Measurements from ENCODE around the gene METTL23.

Gene METTL23

DNA sequence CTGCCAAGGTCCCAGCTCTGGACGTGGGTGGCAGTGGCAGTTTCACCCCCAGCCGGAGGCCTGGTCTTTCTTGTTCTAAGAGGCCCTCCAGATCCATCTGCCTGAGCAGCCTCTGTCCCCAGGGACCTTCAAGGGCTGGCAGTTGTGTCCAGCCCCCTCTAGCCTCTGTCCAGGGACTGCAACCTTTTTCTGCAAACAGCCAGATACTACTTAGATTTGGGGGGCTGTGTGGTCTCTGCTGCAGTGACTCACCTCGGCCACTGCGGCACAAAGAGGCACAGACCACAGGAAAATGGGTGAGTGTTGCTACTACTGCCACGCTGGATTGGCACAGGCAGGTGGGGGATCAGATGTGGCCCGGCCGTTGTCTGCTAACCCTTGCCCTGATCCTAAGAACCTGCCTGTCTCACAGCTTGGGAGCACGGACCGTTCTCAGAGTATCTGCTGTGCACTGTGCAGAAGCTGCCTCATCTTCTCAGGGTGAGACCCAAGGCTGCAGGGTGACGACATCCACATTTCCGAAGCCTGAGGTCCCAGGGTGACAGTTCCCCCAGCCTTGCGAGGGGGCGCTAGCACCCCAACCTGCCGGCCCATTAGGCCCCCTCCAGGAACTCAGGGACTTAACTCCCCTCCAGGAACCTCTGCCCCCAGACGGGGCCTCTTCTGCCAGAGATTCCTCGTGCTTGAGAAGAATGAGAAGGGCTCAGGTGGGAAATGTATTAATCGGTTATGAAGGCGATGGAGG lies 43.5 kb upstream of the METTL23 start:
- Histone ChIP-seq H3K4me3 (ENCODE audit: insufficient read length, low read depth) (no peak overlapping the region), H3K9me3 (ENCODE audit: insufficient read depth, low read length) (no peaks in the 10 kb centered on the region), H3K27me3 (ENCODE audit: insufficient read depth, insufficient read length) (no peaks in the 10 kb centered on the region), H3K9ac (ENCODE audit: insufficient read length, low read depth) (no peak overlapping the region), H3K36me3 (ENCODE audit: insufficient read depth, insufficient read length, low read length) (peaks cover 26% of the 10 kb centered on the region), H3K4me1 (ENCODE audit: insufficient read depth, insufficient read length) (peaks cover 22% of the 10 kb centered on the region)
- no peak for DNase-seq (ENCODE audit: low read depth, low spot score)
- TF ChIP-seq SUZ12 (IDR thresholded peaks at IDR 0.05; ENCODE audit: extremely low read depth, insufficient read depth, insufficient read length) (no peak), ZNF274 (IDR thresholded peaks at IDR 0.05; ENCODE audit: low read depth, low read length) (no peak), YY1 (IDR thresholded peaks at IDR 0.05; ENCODE audit: insufficient read depth, insufficient read length) (no peak)

DNA sequence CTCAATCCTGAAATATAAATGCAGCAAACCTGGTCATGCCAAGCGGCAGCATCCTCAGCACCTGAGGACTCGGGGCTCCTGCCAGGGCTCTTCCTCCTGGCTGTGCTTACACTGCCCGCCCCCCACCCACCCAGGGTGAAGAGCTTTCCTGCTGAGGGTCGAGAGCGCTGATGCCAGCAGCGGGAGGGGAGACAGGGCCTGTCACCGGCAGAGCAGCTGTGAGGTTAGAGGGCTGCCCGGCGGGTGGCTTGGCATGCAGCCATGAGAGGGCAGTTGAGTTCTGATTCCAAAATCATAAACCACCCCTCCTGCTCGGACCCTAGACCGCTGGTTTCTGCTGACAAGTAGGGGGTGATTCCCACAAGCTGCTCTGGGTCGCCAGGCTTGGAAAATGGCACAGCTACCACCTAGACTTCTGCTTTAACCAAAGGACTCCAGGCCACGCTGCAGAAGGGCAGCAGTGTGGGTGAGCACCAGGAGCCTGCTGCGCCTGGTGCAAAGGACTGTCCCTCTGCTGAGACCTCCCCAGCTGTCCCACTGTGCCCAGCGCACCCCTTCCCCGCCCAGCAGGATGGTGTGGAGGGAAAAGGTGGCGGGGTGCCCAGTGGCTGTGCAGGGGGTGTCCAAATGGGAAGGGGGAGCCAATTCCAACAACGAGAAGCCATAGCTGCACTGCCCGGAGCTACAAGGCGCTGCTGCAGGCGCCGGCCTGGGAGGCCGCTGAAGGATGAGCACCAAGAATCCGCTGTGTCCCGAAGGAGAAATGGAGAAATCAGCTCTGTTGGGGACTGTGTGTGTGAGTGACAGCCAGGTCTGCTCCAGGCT lies 42.5 kb upstream of the METTL23 start:
- H3K4me3 ChIP-seq (ENCODE audit: insufficient read length, low read depth): no peak overlapping the region
- no peaks in the 10 kb centered on the region for H3K27me3 ChIP-seq (ENCODE audit: insufficient read depth, insufficient read length)
- no peaks in the 10 kb centered on the region for H3K9me3 ChIP-seq (ENCODE audit: insufficient read depth, low read length)
- H3K9ac ChIP-seq (ENCODE audit: insufficient read length, low read depth): no peak overlapping the region
- TF ChIP-seq YY1 (IDR thresholded peaks at IDR 0.05; ENCODE audit: insufficient read depth, insufficient read length): no peak
- TF ChIP-seq SUZ12 (IDR thresholded peaks at IDR 0.05; ENCODE audit: extremely low read depth, insufficient read depth, insufficient read length): no peak
- TF ChIP-seq ZNF274 (IDR thresholded peaks at IDR 0.05; ENCODE audit: low read depth, low read length): no peak
- peaks cover 31% of the 10 kb centered on the region for H3K36me3 ChIP-seq (ENCODE audit: insufficient read depth, insufficient read length, low read length)
- DNase-seq (ENCODE audit: low read depth, low spot score): no peak
- H3K4me1 ChIP-seq (ENCODE audit: insufficient read depth, insufficient read length): peaks cover 24% of the 10 kb centered on the region

DNA sequence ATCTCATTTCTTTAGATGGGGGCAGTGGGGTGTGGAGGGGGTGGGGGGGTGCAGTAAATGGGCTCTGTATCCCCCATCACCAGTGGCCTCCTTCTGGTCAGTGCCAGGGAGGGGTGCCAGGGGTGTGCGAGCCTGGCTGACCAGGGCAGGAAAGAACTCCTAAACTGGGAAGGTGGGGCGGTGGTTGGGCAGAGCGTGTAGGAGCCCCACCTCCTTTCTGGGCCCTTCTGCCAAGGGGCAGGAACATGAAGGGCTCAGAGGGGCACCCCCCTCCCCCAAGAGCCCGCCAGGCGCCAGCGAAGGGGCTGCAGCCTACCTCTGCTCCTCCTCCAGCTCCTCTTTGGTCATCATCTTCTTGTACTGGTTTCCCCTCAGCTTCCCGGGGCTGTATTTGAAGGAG lies 41.9 kb upstream of the METTL23 start:
- peaks cover 24% of the 10 kb centered on the region for H3K4me1 ChIP-seq (ENCODE audit: insufficient read depth, insufficient read length)
- H3K9ac ChIP-seq (ENCODE audit: insufficient read length, low read depth): no peak overlapping the region
- H3K27me3 ChIP-seq (ENCODE audit: insufficient read depth, insufficient read length): no peaks in the 10 kb centered on the region
- H3K9me3 ChIP-seq (ENCODE audit: insufficient read depth, low read length): no peaks in the 10 kb centered on the region
- H3K4me3 ChIP-seq (ENCODE audit: insufficient read length, low read depth): no peak overlapping the region
- H3K36me3 ChIP-seq (ENCODE audit: insufficient read depth, insufficient read length, low read length): peaks cover 31% of the 10 kb centered on the region
- no peak for DNase-seq (ENCODE audit: low read depth, low spot score)
- no peak for TF ChIP-seq ZNF274 (IDR thresholded peaks at IDR 0.05; ENCODE audit: low read depth, low read length)

DNA sequence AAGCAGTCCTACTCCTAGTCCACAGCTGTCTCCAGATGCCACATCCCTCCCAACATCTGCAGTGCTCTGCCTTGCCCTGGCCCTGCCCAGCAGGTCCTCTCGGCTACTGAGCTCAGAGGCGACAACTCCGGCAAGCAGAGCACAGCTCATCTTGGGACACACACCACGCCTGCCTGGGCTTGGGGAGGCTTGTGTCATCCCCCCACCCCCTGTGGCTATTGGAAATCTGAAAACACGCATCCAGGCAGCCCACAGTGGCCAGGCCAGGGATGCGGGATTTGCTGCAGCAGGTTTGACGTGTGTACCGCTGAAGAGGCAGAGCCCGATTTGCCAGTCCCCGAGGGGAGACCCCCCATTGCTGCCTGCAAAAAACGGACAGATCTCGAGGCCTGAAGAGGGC lies 41.3 kb upstream of the METTL23 start:
- H3K4me1 ChIP-seq (ENCODE audit: insufficient read depth, insufficient read length): peaks cover 24% of the 10 kb centered on the region
- DNase-seq (ENCODE audit: low read depth, low spot score): no peak
- H3K27me3 ChIP-seq (ENCODE audit: insufficient read depth, insufficient read length): no peaks in the 10 kb centered on the region

DNA sequence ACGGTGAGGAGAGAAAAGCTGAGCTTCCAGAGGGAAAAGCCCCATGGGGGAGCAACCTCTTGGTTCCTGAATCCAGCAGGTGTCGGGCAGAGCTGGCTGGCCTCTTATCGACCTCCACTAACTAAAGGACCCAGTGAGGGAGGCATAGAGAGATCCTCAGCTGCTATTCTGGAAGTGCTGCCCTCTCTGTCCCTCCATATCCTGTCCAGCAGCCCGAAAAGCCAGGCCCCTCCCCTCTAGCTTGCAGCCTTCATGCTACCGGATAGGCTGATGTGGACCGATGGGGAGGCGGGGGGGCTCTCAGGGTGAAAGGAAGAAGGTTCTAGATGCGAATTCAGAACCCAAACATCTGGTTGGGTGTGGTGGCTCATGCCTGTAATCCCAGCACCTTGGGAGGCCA lies 40.8 kb upstream of the METTL23 start:
- H3K9ac ChIP-seq (ENCODE audit: insufficient read length, low read depth): no peak overlapping the region
- peaks cover 31% of the 10 kb centered on the region for H3K36me3 ChIP-seq (ENCODE audit: insufficient read depth, insufficient read length, low read length)
- H3K4me3 ChIP-seq (ENCODE audit: insufficient read length, low read depth): no peak overlapping the region
- no peaks in the 10 kb centered on the region for H3K27me3 ChIP-seq (ENCODE audit: insufficient read depth, insufficient read length)
- TF ChIP-seq SUZ12 (IDR thresholded peaks at IDR 0.05; ENCODE audit: extremely low read depth, insufficient read depth, insufficient read length) (no peak), ZNF274 (IDR thresholded peaks at IDR 0.05; ENCODE audit: low read depth, low read length) (no peak), YY1 (IDR thresholded peaks at IDR 0.05; ENCODE audit: insufficient read depth, insufficient read length) (no peak)
- H3K9me3 ChIP-seq (ENCODE audit: insufficient read depth, low read length): no peaks in the 10 kb centered on the region
- peaks cover 24% of the 10 kb centered on the region for H3K4me1 ChIP-seq (ENCODE audit: insufficient read depth, insufficient read length)
- DNase-seq (ENCODE audit: low read depth, low spot score): no peak

More for the DNA sequence above, 41.3 kb upstream of the METTL23 start:
- Histone ChIP-seq H3K36me3 (ENCODE audit: insufficient read depth, insufficient read length, low read length) (peaks cover 31% of the 10 kb centered on the region), H3K4me3 (ENCODE audit: insufficient read length, low read depth) (no peak overlapping the region), H3K9me3 (ENCODE audit: insufficient read depth, low read length) (no peaks in the 10 kb centered on the region), H3K9ac (ENCODE audit: insufficient read length, low read depth) (no peak overlapping the region)
- TF ChIP-seq SUZ12 (IDR thresholded peaks at IDR 0.05; ENCODE audit: extremely low read depth, insufficient read depth, insufficient read length) (no peak), YY1 (IDR thresholded peaks at IDR 0.05; ENCODE audit: insufficient read depth, insufficient read length) (no peak), ZNF274 (IDR thresholded peaks at IDR 0.05; ENCODE audit: low read depth, low read length) (no peak)

DNA sequence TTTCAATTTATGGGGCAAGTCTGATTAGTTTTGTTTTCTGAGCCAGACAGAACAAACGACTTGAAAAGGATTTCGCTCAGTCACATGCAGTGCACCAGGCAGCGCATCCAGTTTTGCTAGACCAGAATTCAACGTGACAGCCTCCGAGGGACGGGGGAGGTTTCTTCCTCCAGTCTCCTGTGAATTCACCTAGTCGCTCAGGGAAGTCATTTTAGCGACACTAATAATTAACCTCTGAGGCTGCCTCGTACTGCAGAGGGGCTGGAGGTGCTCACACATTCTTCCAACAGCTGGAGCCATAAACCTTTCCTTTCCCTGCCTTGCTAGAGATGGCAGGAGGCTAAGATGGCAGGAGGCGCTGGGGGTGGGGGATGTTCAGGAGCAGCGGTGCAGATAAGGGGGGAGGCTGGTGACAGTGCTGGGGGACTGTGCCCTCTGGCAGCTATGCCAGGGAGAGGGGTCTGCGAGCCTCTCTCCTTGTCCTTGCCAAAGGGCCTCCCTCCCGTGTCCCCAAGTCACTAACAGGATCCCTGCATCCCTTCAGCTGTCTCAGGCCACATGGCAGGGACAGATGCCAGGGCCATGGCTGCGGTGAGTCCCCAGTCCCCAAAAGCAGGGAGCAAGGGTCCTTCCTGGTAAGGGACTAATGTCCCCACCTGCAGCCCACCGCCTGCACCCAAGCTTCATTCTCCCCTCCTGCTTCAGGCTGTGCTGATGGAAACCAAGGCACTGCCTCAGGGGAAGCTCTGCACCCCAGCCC lies 39.9 kb upstream of the METTL23 start:
- Histone ChIP-seq H3K27me3 (ENCODE audit: insufficient read depth, insufficient read length) (no peaks in the 10 kb centered on the region), H3K36me3 (ENCODE audit: insufficient read depth, insufficient read length, low read length) (peaks cover 31% of the 10 kb centered on the region), H3K4me1 (ENCODE audit: insufficient read depth, insufficient read length) (peaks cover 22% of the 10 kb centered on the region), H3K9me3 (ENCODE audit: insufficient read depth, low read length) (no peaks in the 10 kb centered on the region), H3K4me3 (ENCODE audit: insufficient read length, low read depth) (no peak overlapping the region), H3K9ac (ENCODE audit: insufficient read length, low read depth) (peak overlapping the region; percentile 33)
- TF ChIP-seq YY1 (IDR thresholded peaks at IDR 0.05; ENCODE audit: insufficient read depth, insufficient read length) (no peak), ZNF274 (IDR thresholded peaks at IDR 0.05; ENCODE audit: low read depth, low read length) (no peak), SUZ12 (IDR thresholded peaks at IDR 0.05; ENCODE audit: extremely low read depth, insufficient read depth, insufficient read length) (no peak)
- no peak for DNase-seq (ENCODE audit: low read depth, low spot score)

Measured in NT2/D1 (cell line).